ENCODE results near the gene IGSF21. TPM values are rescaled to one million over a fixed set of nuclear protein-coding genes. Genes with fewer than 3 reads are reported as not detected.

IGSF21 gene
- total RNA-seq, 1 experiment from 2014 or later: 5.2 TPM

DNA sequence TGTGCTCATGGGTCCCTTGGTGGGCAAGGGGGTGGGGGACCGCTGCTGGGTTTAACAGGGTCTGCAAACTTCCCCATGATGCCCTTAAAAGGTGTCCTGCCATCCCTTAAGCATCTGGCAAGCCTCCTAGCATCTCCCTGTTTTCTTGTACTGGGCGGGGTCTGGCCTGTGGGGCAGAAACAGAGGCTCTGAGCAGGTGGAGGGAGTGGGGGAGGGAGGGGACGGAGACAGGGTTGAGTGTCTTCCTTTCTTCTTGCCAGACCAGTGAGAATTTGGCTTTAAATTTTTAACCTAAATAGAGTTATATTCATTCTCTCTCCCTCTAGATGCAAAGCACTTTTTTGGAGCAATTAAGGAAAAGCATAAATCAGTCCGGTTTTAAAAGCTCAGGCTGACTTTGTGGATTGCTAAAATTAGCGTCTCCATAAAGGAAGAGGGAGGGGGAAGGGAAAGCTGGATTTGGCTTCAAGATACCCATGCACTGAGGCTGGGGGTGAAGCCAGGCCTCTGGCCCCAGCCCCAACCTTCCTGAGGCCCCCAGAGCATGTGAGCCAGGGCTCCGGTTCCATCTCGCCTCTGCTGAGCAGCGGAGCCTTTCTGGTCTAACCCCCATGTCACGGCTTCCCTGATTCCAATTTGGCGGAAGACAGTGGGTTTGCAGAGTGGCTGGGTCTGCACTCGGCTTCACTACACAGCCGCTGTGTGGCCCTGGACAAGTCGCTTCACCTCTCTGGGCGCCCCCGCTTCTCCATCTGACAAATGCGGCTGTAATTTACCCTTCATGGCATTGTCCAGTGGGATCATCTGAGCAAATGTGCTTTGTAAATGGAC is 25.3 kb downstream of the IGSF21 start:
- H3K79me2 ChIP-seq (ENCODE audit: insufficient read depth, low read length): no peaks in the 10 kb centered on the region
- TF ChIP-seq, protein P1, sequence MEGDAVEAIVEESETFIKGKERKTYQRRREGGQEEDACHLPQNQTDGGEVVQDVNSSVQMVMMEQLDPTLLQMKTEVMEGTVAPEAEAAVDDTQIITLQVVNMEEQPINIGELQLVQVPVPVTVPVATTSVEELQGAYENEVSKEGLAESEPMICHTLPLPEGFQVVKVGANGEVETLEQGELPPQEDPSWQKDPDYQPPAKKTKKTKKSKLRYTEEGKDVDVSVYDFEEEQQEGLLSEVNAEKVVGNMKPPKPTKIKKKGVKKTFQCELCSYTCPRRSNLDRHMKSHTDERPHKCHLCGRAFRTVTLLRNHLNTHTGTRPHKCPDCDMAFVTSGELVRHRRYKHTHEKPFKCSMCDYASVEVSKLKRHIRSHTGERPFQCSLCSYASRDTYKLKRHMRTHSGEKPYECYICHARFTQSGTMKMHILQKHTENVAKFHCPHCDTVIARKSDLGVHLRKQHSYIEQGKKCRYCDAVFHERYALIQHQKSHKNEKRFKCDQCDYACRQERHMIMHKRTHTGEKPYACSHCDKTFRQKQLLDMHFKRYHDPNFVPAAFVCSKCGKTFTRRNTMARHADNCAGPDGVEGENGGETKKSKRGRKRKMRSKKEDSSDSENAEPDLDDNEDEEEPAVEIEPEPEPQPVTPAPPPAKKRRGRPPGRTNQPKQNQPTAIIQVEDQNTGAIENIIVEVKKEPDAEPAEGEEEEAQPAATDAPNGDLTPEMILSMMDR (conservative IDR thresholded peaks at IDR 0.05): no peak
- no peak overlapping the region for H2BK5ac ChIP-seq (ENCODE audit: insufficient read length, low read length)
- H3K9me3 Mint-ChIP-seq: no peaks in the 10 kb centered on the region
- no peak overlapping the region for H3K23ac ChIP-seq (ENCODE audit: insufficient read length, low read depth, low read length)
- H3K18ac ChIP-seq (ENCODE audit: insufficient read length, low read depth, low read length): no peak overlapping the region
- H3K27ac ChIP-seq (ENCODE audit: insufficient read length, low read depth, low read length): no peak overlapping the region
- no peak overlapping the region for H3K56ac ChIP-seq (ENCODE audit: insufficient read length, low read depth, low read length)
- no peak overlapping the region for H3T11ph ChIP-seq (ENCODE audit: low read length)
- no peak for DNase-seq
- no peak overlapping the region for H2AFZ ChIP-seq (ENCODE audit: low read length)
- no peaks in the 10 kb centered on the region for H3K79me1 ChIP-seq (ENCODE audit: insufficient read depth, low read depth, low read length, poor library complexity, severe bottlenecking)
- no peak overlapping the region for H3K4ac ChIP-seq (ENCODE audit: low read depth, low read length)
- H3K9me3 ChIP-seq (ENCODE audit: control insufficient read depth, low read depth, low read length): no peaks in the 10 kb centered on the region
- no peak overlapping the region for H3K9ac ChIP-seq (ENCODE audit: extremely low read depth, insufficient read length, low read length)
- H2BK120ac ChIP-seq (ENCODE audit: low read depth, low read length, poor library complexity, severe bottlenecking): no peak overlapping the region
- no peak overlapping the region for H4K8ac ChIP-seq (replicated peaks; ENCODE audit: insufficient read length, low read depth, low read length)
- WGBS (ENCODE audit: extremely low coverage, insufficient read length, low lambda C conversion rate): no CpG with 5 or more reads among the region's 16 CpGs
- H3K4me1 Mint-ChIP-seq: peaks cover 24 to 36% of the 10 kb centered on the region in 2 experiments
- H3K4me3 Mint-ChIP-seq: no peak overlapping the region; a peak in 1 of 5 replicates
- H3K14ac ChIP-seq (ENCODE audit: insufficient read depth, low read length): peak overlapping the region; percentile 51; the same call in 1 of the 2 replicates
- no peak overlapping the region for H2BK15ac ChIP-seq (ENCODE audit: low read depth, low read length)
- H3K4me1 ChIP-seq (ENCODE audit: insufficient read depth, low read length): 0 out of 2 replicates have a peak, but pooled peaks cover 4% of the 10 kb centered on the region
- H2BK20ac ChIP-seq (ENCODE audit: low read depth, low read length, poor library complexity, severe bottlenecking): no peak overlapping the region
- H3K4me2 ChIP-seq (ENCODE audit: insufficient read depth, insufficient read length, low read length): no peak overlapping the region
- no peak overlapping the region for H2AK5ac ChIP-seq (ENCODE audit: insufficient read length, low read length)
- no peaks in the 10 kb centered on the region for H4K20me1 ChIP-seq (ENCODE audit: control insufficient read depth, insufficient read depth, insufficient read length)
- no peak overlapping the region for H4K5ac ChIP-seq (ENCODE audit: insufficient read length, low read depth, low read length)
- H4K91ac ChIP-seq (ENCODE audit: insufficient read length, low read depth, low read length): no peak overlapping the region
- 0 out of 2 replicates have a peak, but pooled peaks cover 2% of the 10 kb centered on the region for H3K27me3 Mint-ChIP-seq (ENCODE audit: low read depth)
- H3K36me3 Mint-ChIP-seq (ENCODE audit: insufficient read depth in 1 of 3, low read depth in 3 of 3): peaks cover 0 to 4% (median 0%) of the 10 kb centered on the region in 3 experiments; a peak in 2 of 7 replicates
- no peaks in the 10 kb centered on the region for H3K23me2 ChIP-seq (ENCODE audit: insufficient read length, low read depth, low read length, poor library complexity, severe bottlenecking)
- no peak overlapping the region for H3K27ac Mint-ChIP-seq
- H3K27me3 ChIP-seq (ENCODE audit: insufficient read depth, low read length): no peaks in the 10 kb centered on the region
- no peak overlapping the region for H2BK12ac ChIP-seq (ENCODE audit: insufficient read length, low read depth, low read length)

Measured in H9 (cell line).